GM23248 (cell line): ENCODE data around the gene LIX1. TPM values are rescaled to one million over a fixed set of nuclear protein-coding genes. Genes with fewer than 3 reads are reported as not detected.
A peak's percentile ranks its signal among the peaks of the same experiment; 100 is the strongest.
"Not testable (repeated sequence)": the region's sequence is repeated elsewhere in the genome, so short reads cannot be mapped to it uniquely, and the experiment has no call there.

ENCODE experiments used
- DNase-seq: peaks from one replicate; pipeline ENCODE4 v3.0.0-alpha.2; 2015
- H2AFZ ChIP-seq: fragments of 200-600 bp; sonication (generic); 2 replicates; pipeline ENCODE4 v1.6.1; 2016; ENCODE audit warnings: antibody characterized with exemption
- H3F3A ChIP-seq: fragments of 200-600 bp; sonication (generic); 2 replicates; pipeline ENCODE4 v1.6.1; 2016; ENCODE audit warnings: mild to moderate bottlenecking, antibody characterized with exemption, mixed run types; ENCODE audit not compliant: insufficient read depth
- H3K27ac ChIP-seq: fragments of 200-600 bp; sonication (generic); 2 replicates; pipeline ENCODE4 v1.5.1; 2016; ENCODE audit warnings: mild to moderate bottlenecking
- H3K27me3 ChIP-seq: fragments of 200-600 bp; sonication (generic); replicated peaks from 2 replicates; pipeline ENCODE4 v1.6.1; 2016; ENCODE audit warnings: mild to moderate bottlenecking; ENCODE audit not compliant: insufficient read depth
- H3K36me3 ChIP-seq: fragments of 200-600 bp; sonication (generic); 2 replicates; pipeline ENCODE4 v1.6.1; 2016; ENCODE audit warnings: low read depth, mild to moderate bottlenecking
- H3K4me1 ChIP-seq: fragments of 200-600 bp; sonication (generic); 2 replicates; pipeline ENCODE4 v1.6.1; 2016; ENCODE audit warnings: mild to moderate bottlenecking; ENCODE audit not compliant: insufficient read depth
- H3K4me2 ChIP-seq: fragments of 200-600 bp; sonication (generic); one replicate; pipeline ENCODE4 v1.6.1; 2016; ENCODE audit warnings: mild to moderate bottlenecking; ENCODE audit not compliant: unreplicated experiment
- H3K4me3 ChIP-seq: fragments of 200-600 bp; sonication (generic); 2 replicates; pipeline ENCODE4 v1.5.1; 2016; ENCODE audit warnings: mild to moderate bottlenecking
- H3K79me2 ChIP-seq: fragments of 200-600 bp; sonication (generic); 2 replicates; pipeline ENCODE4 v1.6.1; 2016; ENCODE audit warnings: mild to moderate bottlenecking; ENCODE audit not compliant: insufficient read depth
- H3K9ac ChIP-seq: fragments of 200-600 bp; sonication (generic); 2 replicates; pipeline ENCODE4 v1.6.1; 2016; ENCODE audit warnings: mild to moderate bottlenecking
- H3K9me2 ChIP-seq: fragments of 200-600 bp; sonication (generic); 2 replicates; pipeline ENCODE4 v1.6.1; 2016; ENCODE audit warnings: mixed run types, mild to moderate bottlenecking, moderate library complexity; ENCODE audit not compliant: insufficient read depth
- H3K9me3 ChIP-seq: fragments of 200-600 bp; sonication (generic); one replicate; pipeline ENCODE4 v1.6.1; 2017; ENCODE audit warnings: low read depth
- H4K20me1 ChIP-seq: fragments of 200-600 bp; sonication (generic); 2 replicates; pipeline ENCODE4 v1.6.0; 2016; ENCODE audit not compliant: insufficient read depth
- EZH2 ChIP-seq: fragments of 200-600 bp; sonication (generic); IDR thresholded peaks from 2 replicates; pipeline ENCODE4 v1.6.1; 2018; ENCODE audit warnings: antibody characterized with exemption, mild to moderate bottlenecking; ENCODE audit not compliant: insufficient read depth, poor library complexity, severe bottlenecking
- EZH2phosphoT487 ChIP-seq: fragments of 200-600 bp; sonication (generic); IDR thresholded peaks from 2 replicates; pipeline ENCODE4 v1.6.1; 2018; ENCODE audit warnings: antibody characterized with exemption, moderate library complexity, mild to moderate bottlenecking, low read depth; ENCODE audit not compliant: insufficient read depth
- WGBS, 2 experiments: methylation state at CpG; one replicate each; pipeline ENCODE4 v1.1.6; 2015 to 2017; ENCODE audit warnings: low lambda C conversion rate in 2 of 2, low coverage in 1 of 2; ENCODE audit errors: missing lambda C conversion rate in 2 of 2; 5-methylcytosine and 5-hydroxymethylcytosine counted together
- in situ Hi-C: fragments of 300-500 bp; cut with MboI; formaldehyde crosslinking; loops from 2 replicates; pipeline ENCODE4 v1.15.0; 2020
- polyA plus RNA-seq: library from polyadenylated mRNA; unstranded; fragments of >200 nt; fragmentation: Nextera tagmentation; extraction: Ambion mirVana; gene quantifications from 2 replicates; pipeline ENCODE4 v1.2.1, GENCODE V29; 2016
- total RNA-seq: library from RNA; depleted of rRNA; stranded (reverse); fragments of >200 nt; shearing (Covaris generic); gene quantifications from 2 replicates; pipeline ENCODE4 v1.2.3, GENCODE V29; 2014

Gene LIX1
- total and polyA plus RNA-seq, 2 experiments from 2014 or later: not detected

DNA sequence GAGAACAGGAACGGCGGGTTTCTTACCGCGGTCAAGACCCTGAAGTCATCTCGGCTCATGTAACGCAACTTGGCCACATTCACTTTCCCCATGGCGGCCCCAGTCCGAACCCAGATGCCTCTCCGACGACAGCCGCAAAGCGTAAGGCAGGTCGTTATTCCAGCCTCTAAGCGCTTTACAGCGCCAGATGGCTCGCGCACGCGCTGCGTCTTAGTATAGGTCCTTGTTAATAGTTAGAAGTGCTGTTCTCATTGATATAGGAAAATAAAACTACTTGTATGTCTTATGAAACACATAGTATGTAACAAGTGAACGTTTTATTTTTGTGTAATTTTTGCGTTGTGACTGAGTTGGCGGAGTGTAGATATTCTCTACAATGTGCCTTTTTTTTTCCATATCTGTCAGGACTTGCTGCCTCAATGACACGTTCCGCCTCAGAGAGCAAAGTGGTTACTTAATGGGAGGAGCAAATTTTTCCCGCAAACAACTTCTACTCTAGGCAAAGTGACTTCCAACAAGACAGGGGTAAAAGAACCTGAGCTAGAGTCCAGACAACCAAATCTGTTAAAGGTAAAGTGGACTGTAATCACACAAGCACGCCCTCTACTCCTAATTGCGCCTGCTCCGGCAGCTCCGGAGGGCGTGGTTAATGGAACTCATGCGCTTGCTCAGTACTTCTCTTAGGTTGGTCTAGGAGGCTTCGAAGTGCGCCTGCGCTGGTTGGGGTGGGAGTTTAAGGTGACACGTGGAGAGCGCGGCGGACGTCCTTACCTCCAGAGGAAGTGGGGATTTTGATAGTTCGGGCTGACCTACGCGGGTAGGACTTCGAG is 40.9 kb upstream of the LIX1 start, which contains the start of gene RIOK2:
TSS of gene RIOK2 (minus strand) at position 148 of the 830 bp plus-strand sequence. CDS start at position 92, 56 bp downstream.
- no peaks in the 10 kb centered on the region for H3K9me2 ChIP-seq
- in situ Hi-C loops: no loop called here
- peak within 1 kb of the TSS; percentile 99 for H3K4me3 ChIP-seq
- no peaks in the 10 kb centered on the region for H3K9me3 ChIP-seq
- peaks cover 14% of the 10 kb centered on the region for H3K4me1 ChIP-seq
- H4K20me1 ChIP-seq: no peaks in the 10 kb centered on the region
- peak within 1 kb of the TSS; percentile 98 for H3K9ac ChIP-seq
- 0 to 1% methylated on average over 44 of the region's 44 CpGs for whole genome bisulfite sequencing, 2 experiments
- H3K4me2 ChIP-seq: peak within 1 kb of the TSS; percentile 85
- peaks cover 8% of the 10 kb centered on the region; the same call in 1 of the 2 replicates for H3F3A ChIP-seq
- DNase-seq: peak; percentile 99
- peaks cover 13% of the 10 kb centered on the region for H3K36me3 ChIP-seq
- H3K27ac ChIP-seq: peak within 1 kb of the TSS; percentile 97
- H3K79me2 ChIP-seq: peaks cover 44% of the 10 kb centered on the region
- H3K27me3 ChIP-seq: no peaks in the 10 kb centered on the region
- H2AFZ ChIP-seq: peak within 1 kb of the TSS; percentile 97
- TF ChIP-seq EZH2: no peak

DNA sequence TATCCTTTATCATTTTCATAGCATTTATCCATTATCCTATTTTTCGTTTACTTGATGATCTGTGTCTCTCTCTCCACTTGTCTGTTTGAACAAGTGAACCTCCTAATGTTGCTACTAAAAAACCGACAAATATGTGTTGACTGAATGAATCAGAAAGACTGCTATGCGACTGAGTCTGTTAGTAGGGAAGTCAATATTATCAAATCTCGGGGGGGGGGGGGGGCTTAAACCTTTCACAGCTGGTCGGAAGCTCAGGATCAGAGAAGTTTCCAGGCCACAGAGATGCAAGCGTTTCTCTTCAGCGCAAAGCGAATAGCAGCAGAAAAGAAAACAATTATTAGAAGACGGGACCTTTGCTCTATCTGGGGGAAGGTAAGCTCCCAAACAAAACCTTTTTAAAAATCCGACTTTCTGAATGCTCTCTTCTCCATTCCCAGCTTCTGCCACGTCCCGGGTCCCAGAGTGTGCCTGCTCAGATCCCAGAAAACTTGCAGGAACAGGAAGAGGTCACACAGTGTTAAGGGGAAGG is 40.2 kb upstream of the LIX1 start:
- Histone ChIP-seq H3K9me3 (no peaks in the 10 kb centered on the region), H2AFZ (peak overlapping the region; percentile 97), H3K9me2 (no peaks in the 10 kb centered on the region), H3K4me2 (peak overlapping the region; percentile 85), H3K4me3 (peak overlapping the region; percentile 99), H3K9ac (peak overlapping the region; percentile 98), H3K27me3 (no peaks in the 10 kb centered on the region), H3K79me2 (peaks cover 51% of the 10 kb centered on the region), H4K20me1 (no peaks in the 10 kb centered on the region), H3K27ac (peak overlapping the region; percentile 97), H3K36me3 (peaks cover 18% of the 10 kb centered on the region), H3K4me1 (peaks cover 14% of the 10 kb centered on the region), H3F3A (peaks cover 8% of the 10 kb centered on the region; the same call in 1 of the 2 replicates)
- WGBS, 2 experiments: 1% methylated on average over 11 to 12 of the region's 12 CpGs
- peak; percentile 48 for DNase-seq
- in situ Hi-C loops: no loop called here
- TF ChIP-seq EZH2 (no peak), EZH2phosphoT487 (no peak)

DNA sequence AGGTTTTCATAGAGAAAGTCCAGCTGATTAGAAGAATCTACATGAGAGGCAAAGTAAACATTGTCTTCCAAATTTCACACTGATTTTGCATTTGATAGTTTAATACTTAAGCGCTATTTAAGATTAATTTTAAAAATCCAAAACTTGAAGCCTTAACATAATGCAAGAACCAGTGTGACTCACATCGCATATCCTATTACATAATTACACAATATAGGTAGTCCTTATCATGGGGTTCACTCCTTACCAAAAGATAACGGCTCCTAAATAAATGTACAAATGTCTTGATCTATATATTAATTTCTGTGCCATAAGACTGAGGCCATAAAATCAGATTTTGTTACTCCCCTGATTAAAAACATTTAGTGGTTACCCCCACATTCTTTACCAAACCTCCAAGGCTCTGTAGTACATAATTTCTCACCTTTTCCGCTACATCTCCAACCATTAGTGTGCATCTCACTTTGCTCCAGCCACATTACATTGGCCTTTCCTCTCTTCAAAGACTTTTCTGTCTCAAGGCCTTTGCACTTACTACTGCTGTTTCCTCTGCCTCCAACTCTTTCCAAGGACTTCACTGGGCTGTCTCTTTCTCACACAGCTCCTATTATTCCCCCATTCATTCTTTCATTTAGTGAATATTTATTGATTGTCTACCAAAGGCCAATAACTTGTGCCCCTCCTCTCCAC is 39.6 kb upstream of the LIX1 start:
- 84 to 91% methylated on average over 4 of the region's 4 CpGs for WGBS, 2 experiments

DNA sequence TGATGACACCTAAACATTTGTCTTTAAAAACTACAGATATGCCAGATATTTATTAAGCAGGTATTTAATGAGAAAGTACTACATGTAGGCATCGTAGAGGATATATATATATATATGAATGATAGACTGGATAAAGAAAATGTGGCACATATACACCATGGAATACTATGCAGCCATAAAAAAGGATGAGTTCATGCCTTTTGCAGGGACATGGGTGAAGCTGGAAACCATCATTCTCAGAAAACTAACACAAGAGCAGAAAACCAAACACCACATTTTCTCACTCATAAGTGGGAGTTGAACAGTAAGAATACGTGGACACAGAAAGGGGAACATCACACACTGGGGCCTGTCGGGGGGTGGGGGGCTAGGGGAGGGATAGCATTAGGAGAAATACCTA is 37.0 kb upstream of the LIX1 start:
- H3F3A ChIP-seq, in situ Hi-C loops, DNase-seq, H3K27ac ChIP-seq, H3K4me2 ChIP-seq, H3K9me3 ChIP-seq, H3K9ac ChIP-seq, H3K4me3 ChIP-seq, H4K20me1 ChIP-seq, H2AFZ ChIP-seq, H3K9me2 ChIP-seq, H3K27me3 ChIP-seq: not testable (repeated sequence)
- Histone ChIP-seq H3K4me1 (peaks cover 14% of the 10 kb centered on the region), H3K36me3 (peaks cover 48% of the 10 kb centered on the region), H3K79me2 (peaks cover 75% of the 10 kb centered on the region)
- 86 to 87% methylated on average over 3 of the region's 3 CpGs for WGBS, 2 experiments

More for the DNA sequence above, 39.6 kb upstream of the LIX1 start:
- DNase-seq: peak; percentile 46
- Histone ChIP-seq H3K36me3 (peaks cover 24% of the 10 kb centered on the region), H3K79me2 (peaks cover 58% of the 10 kb centered on the region), H3K27me3 (no peaks in the 10 kb centered on the region), H4K20me1 (no peaks in the 10 kb centered on the region), H3F3A (peaks cover 8% of the 10 kb centered on the region; the same call in 1 of the 2 replicates), H3K4me1 (peaks cover 14% of the 10 kb centered on the region), H2AFZ (peak overlapping the region; percentile 97), H3K9ac (peak overlapping the region; percentile 98), H3K9me3 (no peaks in the 10 kb centered on the region), H3K27ac (peak overlapping the region; percentile 97), H3K4me2 (peak overlapping the region; percentile 85), H3K4me3 (peak overlapping the region; percentile 99), H3K9me2 (no peaks in the 10 kb centered on the region)
- in situ Hi-C loops: no loop called here
- no peak for TF ChIP-seq EZH2
